GM19193 (cell line): ENCODE data around the gene ZNF77.

Experiments
- POLR2A ChIP-seq: IDR thresholded peaks from 4 replicates; pipeline ENCODE4 v1.6.1; 2011; ENCODE audit not compliant: insufficient read depth, insufficient read length; ENCODE audit errors: extremely low read depth

Gene ZNF77

DNA sequence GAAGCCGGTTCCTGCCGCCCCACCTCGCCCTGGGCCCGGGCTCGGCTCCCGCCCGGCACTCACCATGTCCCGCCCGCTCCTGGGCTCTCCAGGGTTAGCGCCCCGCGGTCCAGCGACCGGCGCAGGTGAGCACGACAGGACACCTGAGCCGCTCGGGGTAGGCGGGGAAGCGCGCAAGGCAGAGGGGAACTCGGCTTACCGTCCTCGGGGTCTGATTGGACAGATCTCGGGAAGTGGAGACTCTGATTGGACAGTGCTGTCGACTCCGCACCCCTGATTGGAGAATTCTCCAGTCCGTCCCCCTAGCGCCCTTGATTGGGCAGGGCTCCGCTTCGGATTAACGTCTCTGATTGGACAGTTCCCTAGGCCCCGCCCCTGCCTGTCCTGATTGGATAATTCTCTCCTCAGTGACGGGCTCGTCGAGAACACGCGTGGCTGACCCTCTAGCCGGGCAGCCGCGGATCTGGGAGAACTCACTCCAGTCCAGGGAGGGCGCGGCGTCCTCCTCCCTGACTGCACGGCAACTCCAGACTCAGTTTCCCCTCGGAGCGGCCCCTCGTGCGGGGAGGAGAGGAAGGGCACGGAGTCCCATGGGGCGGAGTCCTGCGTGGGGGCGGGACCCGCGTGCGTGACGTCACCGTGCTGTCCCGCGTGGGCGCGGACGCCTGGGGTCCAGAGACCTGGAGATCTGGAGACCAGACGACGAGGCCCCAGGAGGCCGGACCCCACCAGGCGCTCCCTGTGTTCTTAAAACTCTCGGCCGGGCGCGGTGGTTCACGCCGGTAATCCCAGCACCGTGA lies at the start of gene ZNF77:
TSS of gene ZNF77 (minus strand) at position 197 of the 800 bp plus-strand sequence. CDS start at position 66, 131 bp downstream.
- TF ChIP-seq POLR2A = peak; percentile 67

DNA sequence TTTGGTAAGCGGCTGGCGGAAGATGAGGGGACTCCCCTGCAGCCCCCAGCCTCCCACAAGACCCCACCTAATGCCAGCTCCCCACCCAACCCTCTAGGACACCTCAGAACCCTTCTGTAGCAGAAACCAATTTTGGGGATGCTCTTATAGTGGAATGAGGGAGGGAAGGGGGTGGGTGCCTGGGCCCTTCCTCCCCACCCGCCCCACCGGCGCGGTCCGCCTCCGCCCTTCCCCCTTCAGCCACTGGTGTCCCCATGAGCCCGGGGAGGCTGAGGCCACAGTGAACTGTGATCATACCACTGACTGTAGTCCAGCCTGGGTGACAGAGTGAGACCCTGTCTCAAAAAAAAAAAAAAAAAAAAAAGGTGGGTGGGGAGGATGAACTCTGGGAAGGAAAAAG lies 48.8 kb upstream of the ZNF77 start:
- TF ChIP-seq POLR2A = no peak

DNA sequence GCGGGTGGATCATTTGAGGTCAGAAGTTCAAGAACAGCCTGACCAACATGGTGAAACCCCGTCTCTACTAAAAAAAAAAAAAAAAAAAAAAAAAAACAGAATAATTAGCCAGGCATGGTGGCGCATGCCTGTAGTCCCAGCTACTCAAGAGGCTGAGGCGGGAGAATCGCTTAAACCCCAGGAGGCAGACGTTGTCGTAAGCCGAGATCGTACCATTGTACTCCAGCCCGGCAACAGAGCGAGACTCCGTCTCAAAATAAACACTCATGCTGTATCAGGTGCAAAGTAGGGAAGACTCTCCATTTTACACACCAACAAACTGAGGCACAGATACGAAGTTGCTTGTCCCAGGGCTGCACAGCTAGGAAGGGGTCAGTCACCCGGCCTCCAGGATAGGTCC lies 48.2 kb upstream of the ZNF77 start:
- TF ChIP-seq POLR2A = no peak

DNA sequence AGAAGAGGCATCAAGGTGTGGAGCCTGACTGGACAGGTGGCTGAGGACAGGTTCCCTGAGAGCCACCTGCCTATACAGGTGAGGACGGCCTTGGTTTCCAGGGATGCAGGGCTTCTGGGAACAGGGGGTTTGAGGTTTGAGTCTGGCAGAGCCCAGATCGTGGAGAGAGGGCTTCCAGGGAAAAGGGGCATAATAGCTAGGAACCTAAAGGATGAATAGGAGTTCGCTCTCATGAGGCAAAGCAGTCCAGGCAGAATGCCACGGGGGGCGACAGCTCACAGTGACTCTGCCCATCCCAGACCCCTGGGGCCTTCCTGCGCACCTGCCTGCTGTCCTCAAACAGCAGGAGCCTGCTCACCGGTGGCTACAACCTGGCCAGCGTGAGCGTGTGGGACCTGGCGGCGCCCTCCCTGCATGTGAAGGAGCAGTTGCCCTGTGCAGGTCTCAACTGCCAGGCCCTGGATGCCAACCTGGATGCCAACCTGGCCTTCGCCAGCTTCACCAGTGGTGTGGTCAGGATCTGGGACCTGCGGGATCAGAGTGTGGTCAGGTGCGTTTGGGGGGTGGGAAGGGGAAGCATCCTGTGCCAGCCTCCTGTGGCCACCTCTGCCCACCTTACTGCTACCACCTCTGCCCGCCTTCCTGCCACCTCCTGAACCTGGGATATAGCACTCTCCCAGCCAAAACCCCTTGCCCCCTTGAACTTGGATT lies 44.6 kb upstream of the ZNF77 start:
- TF ChIP-seq POLR2A = no peak

DNA sequence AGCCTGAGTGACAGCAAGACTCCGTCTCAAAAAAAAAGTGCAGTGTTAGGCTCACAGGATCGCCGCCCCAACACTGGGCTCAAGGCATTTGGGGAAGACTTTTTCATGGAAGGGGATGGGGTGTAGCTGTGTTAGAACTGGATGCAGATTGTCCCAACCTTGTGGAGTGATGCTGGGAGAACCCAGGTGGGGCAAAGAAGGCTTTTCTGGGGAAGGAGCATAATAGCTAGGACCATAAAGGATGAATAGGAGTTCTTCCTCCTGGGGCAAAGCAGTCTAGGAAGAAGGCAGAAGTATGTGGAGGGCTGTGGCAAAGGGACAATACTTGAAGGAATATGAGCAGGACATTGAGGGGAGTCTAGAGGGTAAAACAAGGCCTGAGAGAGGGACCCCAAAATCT lies 43.8 kb upstream of the ZNF77 start:
- TF ChIP-seq POLR2A = no peak

DNA sequence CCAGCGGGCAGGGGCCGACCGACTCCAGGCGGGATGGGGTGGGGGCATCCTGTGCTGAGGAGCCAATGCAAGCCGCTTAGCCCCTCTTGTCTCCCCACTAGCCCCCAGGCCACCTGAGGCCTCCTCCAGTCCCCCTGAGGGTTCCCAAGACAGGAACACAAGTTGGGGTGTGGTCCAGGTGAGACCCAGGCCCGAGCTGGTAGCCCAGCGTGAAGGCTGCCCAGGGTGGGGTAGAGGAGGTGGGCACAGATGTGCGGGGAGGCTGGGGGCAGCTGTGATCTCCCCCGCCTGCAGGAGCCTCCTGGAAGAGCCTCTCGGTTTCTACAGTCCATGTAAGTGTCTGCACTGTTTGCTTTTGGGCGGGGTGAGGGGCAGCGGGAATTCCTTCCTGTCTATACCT lies 43.0 kb upstream of the ZNF77 start:
- no peak for TF ChIP-seq POLR2A

DNA sequence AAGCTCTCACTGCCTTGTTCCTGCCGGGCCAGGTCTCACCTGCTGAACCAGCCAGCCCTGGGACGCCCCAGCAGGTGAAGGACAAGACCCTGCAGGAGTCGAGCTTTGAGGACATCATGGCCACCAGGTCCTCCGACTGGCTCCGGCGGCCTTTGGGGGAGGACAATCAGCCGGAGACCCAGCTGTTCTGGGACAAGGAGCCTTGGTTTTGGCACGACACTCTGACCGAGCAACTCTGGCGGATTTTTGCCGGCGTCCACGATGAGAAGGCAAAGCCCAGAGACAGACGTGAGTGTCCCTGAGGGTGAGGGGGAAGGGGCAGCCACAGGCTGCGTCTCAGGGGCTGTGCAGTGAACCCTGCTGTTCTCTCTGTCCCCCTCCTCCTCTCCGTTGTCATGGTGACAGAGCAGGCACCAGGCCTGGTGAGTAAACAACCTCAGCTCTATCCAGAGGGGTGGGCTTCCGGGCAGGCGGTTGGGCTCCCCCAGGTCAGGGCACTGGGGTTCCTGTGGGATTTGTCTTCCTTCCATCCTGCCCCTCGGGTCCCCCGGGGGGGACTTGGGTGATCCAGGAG lies 42.3 kb upstream of the ZNF77 start:
- no peak for TF ChIP-seq POLR2A

DNA sequence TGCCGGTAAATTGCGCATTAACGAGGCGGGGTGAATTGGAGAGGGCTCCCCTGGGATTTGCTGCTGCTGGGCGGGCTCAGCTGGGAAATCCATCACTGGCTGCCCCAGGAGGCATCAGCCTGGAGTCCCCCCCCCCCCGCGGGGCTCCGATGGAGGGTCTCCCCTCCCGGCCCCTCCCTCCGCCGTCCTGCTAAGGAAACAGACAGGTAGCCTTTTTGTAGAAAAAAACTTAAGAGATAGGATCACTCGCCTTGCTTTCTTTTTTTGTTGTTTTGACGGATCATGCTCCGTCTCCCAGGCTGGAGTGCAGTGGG lies 39.4 kb upstream of the ZNF77 start:
- TF ChIP-seq POLR2A = no peak

DNA sequence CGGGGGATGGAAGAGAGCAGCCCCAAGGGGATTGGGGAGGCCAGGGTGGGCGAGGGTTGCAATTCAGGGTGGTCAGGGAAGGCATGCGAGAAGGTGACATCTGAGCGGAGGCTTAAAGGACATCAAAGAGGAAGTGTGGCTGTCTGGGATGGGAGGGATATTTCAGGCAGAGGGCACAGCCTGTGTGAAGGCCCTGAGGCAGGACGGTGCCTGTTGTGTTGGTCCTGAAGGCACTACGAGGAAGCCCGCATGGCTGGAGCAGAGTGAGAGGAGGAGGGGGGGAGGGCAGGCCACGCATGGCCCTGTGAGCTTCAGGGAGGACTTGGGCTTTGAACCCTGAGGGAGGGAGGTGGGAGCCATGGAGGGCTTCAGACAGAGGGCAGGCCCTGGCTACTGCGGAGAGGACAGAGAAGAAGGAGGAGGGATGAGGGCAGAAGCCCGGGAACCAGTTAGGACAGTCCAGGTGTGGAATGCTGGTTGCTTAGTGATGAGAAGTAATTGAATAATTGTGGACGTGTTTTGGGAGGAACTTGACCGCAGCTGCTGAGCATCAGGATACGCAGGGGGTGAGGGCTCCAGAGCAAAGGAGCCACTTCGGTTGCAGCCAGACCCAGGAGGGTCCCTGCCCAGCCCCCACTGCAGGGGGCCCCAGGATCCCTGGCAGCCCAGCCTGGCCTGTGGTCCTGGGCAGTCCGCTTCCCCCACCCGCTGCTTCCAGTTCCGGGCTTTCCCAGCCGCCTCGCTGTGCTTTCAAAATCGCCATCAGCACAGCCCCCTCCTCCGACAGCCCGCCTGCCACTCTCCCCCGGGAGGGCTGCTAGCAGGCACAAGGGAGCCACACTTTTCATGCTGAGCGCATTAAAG lies 38.8 kb upstream of the ZNF77 start:
- TF ChIP-seq POLR2A = no peak

DNA sequence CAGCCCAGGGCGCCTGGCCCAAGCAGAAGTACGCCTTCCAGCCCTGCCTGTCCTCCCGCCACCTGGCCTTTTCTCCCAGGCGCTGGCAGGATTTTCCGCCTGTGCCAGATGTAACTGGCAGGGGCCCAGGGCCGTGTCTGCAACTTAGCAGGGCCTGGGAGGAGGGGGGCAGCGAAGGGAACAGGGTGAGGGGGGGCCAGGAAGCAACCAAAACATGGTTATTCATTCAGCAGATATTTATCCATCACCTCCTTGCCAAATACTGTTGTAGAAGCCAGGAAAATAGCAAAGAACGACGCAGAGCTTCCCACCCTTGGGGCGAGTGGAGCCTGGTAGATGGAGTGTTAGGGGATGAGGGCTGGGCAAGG lies 38.2 kb upstream of the ZNF77 start:
- TF ChIP-seq POLR2A = no peak

DNA sequence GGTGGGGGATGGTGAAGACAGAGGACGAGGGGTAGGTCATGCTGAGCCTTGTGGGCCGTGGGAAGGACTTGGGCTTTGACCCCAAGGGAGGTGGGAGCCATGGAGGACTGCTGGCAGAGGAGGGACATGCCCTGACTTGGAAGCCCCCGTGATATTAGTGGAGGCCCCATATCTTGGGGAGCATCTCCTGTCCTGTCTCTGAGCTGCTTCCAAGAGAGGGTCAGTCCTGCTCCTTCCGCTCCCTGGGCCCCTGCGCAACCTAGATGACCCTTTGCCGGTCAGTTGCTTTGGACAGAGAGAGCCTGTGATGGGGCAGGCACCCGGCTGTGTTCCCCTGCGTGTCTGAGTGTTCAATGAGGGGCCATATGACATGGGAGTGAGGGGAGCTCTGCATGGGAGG lies 37.8 kb upstream of the ZNF77 start:
- TF ChIP-seq POLR2A = no peak

DNA sequence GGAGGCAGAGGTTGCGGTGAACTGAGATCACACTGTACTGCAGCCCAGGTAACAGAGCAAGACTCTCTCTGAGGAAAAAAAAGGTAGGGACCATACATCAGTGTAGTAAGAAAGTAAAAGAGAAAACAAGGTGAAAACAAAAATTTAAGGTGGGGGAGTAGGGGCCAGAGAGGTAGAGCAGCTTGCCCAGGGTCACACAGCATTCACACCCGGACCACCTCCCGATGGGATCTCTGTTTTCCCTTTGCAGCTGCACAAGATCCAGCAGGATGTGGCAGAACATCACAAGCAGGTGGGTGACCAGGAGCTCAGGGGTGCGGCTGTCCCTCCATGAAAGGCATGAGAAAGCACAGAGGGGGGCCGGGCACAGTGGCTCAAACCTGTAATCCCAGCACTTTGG lies 37.1 kb upstream of the ZNF77 start:
- TF ChIP-seq POLR2A = no peak

DNA sequence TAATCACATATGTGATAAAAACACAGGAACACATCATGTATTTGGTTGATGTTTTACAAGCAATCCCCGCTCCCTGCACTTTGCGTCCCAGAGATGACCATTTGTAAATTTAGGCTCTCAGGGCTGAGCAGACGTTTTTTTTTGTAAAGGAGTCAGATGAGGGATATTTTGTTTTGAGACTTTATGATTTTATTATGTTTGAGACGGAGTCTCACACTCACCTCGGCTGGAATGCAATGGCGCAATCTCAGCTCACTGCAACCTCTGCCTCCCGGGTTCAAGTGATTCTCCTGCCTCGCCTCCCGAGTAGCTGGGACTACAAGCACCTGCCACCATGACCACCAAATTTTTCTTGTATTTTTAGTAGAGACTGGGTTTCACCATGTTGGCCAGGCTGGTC lies 34.0 kb upstream of the ZNF77 start:
- TF ChIP-seq POLR2A = no peak

DNA sequence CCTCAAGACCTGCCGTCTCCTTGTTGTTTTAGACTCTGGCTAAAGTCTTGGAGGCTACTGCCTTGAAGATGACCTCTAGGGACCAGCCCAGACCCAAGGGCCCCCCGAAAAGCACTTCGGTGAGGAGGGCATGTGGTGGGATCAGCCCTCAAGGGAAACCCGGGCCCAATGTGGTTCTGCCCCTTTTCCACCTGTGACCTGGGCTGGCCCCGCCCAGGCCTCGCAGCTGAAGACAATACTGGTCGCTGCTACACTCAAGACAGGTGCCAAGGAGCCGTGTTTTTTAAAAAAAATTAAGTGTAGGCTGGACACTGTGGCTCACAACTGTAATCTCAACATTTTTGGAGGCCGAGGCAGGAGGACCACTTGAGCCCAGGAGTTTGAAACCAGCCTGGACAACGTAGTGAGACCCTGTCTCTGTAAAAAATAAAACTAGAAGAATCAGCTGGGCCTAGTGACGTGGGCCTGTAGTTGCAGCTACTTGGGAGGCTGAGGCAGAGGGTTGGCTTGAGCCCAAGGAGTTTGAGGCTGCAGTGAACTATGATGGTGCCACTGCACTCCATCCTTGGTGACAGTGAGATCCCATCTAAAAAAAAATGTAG lies 33.5 kb upstream of the ZNF77 start:
- TF ChIP-seq POLR2A = no peak

DNA sequence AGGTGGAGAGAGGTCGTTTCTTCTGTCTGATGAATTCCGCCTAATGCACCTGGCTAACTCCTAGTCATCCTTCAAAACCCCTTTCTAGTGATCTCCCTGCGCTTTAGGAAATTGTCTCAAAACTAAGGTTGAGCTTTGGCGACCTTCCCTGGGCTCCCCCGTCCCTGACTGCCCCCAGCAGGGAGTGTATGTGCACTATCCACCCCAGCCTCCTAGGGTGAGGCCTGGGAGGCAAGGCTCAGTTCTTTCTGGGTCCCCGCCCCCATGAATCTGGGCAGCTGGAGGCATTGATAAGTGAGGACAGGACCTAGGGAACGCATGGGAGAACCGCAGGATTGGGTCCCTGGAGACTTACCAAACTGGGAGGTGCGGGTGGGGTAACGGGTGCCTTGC lies 33.0 kb upstream of the ZNF77 start:
- TF ChIP-seq POLR2A = no peak
